GM18505 (cell line): ENCODE measurements around the gene EHD4.
A peak's percentile ranks its signal among the peaks of the same experiment; 100 is the strongest.

Source experiments
- ATAC-seq: cut with Tn5 transposase; IDR thresholded peaks from one replicate; pipeline ENCODE4 v1.9.1; 2021; ENCODE audit not compliant: unreplicated experiment
- POLR2A ChIP-seq: IDR thresholded peaks from 4 replicates; pipeline ENCODE4 v1.6.1; 2011; ENCODE audit warnings: borderline replicate concordance; ENCODE audit not compliant: insufficient read depth, insufficient read length; ENCODE audit errors: extremely low read depth

EHD4 gene

GRCh38 chr15:41972253-41973242, at the start of gene EHD4:
Gene EHD4, minus strand, starts transcription at chr15:41972557. Its CDS starts 63 bp downstream, at chr15:41972494.
- TF ChIP-seq POLR2A = peak; percentile 89
- peak; percentile 68 for ATAC-seq

- no peak for TF ChIP-seq POLR2A
Observed at GRCh38 chr15:42021593-42021992, 49.2 kb upstream of the EHD4 start.

GRCh38 chr15:42020713-42021273, 48.4 kb upstream of the EHD4 start, which contains the start of gene PLA2G4E:
Gene PLA2G4E, minus strand, starts transcription at chr15:42021042. Its CDS starts 12 bp downstream, at chr15:42021030.
- no peak for TF ChIP-seq POLR2A
- no peak for ATAC-seq

More at GRCh38 chr15:42021593-42021992, 49.2 kb upstream of the EHD4 start:
- no peak for ATAC-seq

- ATAC-seq = no peak
- TF ChIP-seq POLR2A = no peak
Observed at GRCh38 chr15:42018306-42019224, 46.2 kb upstream of the EHD4 start.

- no peak for ATAC-seq
- no peak for TF ChIP-seq POLR2A
Observed at GRCh38 chr15:42016971-42017370, 44.6 kb upstream of the EHD4 start.

- ATAC-seq = no peak
- no peak for TF ChIP-seq POLR2A
Observed at GRCh38 chr15:42014406-42014805, 42.0 kb upstream of the EHD4 start.

GRCh38 chr15:42012928-42013482, 40.6 kb upstream of the EHD4 start:
- ATAC-seq = no peak
- no peak for TF ChIP-seq POLR2A

- TF ChIP-seq POLR2A = no peak
- ATAC-seq = no peak
Observed at GRCh38 chr15:42012241-42012640, 39.9 kb upstream of the EHD4 start.

- ATAC-seq = no peak
- TF ChIP-seq POLR2A = no peak
Observed at GRCh38 chr15:42011074-42011473, 38.7 kb upstream of the EHD4 start.

- TF ChIP-seq POLR2A = no peak
- ATAC-seq = no peak
Observed at GRCh38 chr15:42010434-42010833, 38.1 kb upstream of the EHD4 start.

- no peak for ATAC-seq
- no peak for TF ChIP-seq POLR2A
Observed at GRCh38 chr15:42009474-42009873, 37.1 kb upstream of the EHD4 start.

GRCh38 chr15:42009022-42009421, 36.7 kb upstream of the EHD4 start:
- no peak for ATAC-seq
- no peak for TF ChIP-seq POLR2A

- ATAC-seq = no peak
- no peak for TF ChIP-seq POLR2A
Observed at GRCh38 chr15:42007386-42007785, 35.0 kb upstream of the EHD4 start.

- no peak for TF ChIP-seq POLR2A
- ATAC-seq = no peak
Observed at GRCh38 chr15:42002333-42002732, 30.0 kb upstream of the EHD4 start.
